GM12874 (cell line): ENCODE results near the gene C2.
A peak's percentile ranks its signal among the peaks of the same experiment; 100 is the strongest.

Experiments
- TF ChIP-seq, protein P1 (sequence below): IDR thresholded peaks from 2 replicates; pipeline ENCODE4 v1.5.1; 2011; ENCODE audit warnings: low read depth, mild to moderate bottlenecking, control low read depth, low read length, moderate library complexity; ENCODE audit not compliant: insufficient read depth

The C2 gene

GRCh38 chr6:31947864-31948263 lies 20.3 kb downstream of the C2 start:
- TF ChIP-seq, protein P1, sequence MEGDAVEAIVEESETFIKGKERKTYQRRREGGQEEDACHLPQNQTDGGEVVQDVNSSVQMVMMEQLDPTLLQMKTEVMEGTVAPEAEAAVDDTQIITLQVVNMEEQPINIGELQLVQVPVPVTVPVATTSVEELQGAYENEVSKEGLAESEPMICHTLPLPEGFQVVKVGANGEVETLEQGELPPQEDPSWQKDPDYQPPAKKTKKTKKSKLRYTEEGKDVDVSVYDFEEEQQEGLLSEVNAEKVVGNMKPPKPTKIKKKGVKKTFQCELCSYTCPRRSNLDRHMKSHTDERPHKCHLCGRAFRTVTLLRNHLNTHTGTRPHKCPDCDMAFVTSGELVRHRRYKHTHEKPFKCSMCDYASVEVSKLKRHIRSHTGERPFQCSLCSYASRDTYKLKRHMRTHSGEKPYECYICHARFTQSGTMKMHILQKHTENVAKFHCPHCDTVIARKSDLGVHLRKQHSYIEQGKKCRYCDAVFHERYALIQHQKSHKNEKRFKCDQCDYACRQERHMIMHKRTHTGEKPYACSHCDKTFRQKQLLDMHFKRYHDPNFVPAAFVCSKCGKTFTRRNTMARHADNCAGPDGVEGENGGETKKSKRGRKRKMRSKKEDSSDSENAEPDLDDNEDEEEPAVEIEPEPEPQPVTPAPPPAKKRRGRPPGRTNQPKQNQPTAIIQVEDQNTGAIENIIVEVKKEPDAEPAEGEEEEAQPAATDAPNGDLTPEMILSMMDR: no peak

GRCh38 chr6:31948306-31948705 lies 20.8 kb downstream of the C2 start:
- TF ChIP-seq, protein P1: no peak

DNA sequence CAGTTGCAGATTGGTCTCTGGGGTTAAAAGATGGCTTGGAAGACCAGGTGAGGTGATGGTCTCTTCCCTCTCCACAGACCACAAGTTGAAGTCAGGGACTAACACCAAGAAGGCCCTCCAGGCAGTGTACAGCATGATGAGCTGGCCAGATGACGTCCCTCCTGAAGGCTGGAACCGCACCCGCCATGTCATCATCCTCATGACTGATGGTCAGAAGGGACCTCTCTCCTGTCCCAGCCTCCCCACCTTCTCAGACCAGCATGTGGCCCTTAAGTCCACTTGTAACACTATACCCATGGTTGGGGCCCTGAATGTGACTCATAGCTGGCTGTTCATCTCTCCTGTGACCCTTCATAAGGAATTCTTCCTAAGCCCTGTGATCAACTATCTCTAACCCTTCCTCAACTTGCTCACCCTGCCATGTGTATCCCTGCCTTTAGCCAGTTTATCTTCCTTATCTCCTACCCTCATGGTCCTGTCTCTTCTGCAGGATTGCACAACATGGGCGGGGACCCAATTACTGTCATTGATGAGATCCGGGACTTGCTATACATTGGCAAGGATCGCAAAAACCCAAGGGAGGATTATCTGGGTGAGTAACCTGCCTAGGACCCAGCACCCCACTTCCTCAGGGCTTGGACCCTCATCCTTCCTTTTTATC lies 21.4 kb downstream of the C2 start:
- TF ChIP-seq, protein P1: no peak

GRCh38 chr6:31949926-31950548 lies 22.5 kb downstream of the C2 start:
- TF ChIP-seq, protein P1: no peak

DNA sequence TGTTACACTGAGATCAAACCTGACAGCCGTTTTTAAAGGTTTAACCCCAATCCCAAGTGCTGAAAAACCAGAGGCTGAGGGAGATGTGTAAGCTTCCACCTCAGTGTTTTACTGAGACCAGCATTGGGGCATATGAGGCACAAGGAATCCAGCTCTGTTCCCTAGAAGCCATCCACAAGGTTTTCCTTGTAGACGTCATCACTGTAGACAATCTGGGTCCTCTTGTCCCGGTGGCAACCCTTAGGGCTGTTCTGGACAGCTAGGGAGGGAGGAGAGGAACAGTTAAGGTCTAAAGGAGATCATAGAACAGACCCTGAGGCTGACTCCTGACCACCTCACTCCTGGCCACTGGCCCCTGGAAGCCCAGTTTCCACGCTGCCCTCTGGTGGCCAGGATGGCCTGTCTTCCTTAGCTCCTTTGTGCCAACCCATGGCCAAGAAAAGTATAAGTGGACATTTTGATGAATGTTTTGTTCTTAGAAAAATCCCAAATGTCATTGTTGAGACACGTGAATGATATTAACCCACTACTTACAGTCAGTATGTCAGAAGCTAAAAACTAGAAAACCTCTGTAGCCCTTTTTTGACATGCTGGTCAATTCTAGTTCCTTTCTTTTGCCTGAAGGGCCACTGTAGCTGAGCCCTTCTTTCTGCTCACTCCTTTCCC lies 24.8 kb downstream of the C2 start:
- TF ChIP-seq, protein P1: peak; percentile 50

- TF ChIP-seq, protein P1: no peak
Measured at GRCh38 chr6:31952890-31953289, 25.4 kb downstream of the C2 start.

DNA sequence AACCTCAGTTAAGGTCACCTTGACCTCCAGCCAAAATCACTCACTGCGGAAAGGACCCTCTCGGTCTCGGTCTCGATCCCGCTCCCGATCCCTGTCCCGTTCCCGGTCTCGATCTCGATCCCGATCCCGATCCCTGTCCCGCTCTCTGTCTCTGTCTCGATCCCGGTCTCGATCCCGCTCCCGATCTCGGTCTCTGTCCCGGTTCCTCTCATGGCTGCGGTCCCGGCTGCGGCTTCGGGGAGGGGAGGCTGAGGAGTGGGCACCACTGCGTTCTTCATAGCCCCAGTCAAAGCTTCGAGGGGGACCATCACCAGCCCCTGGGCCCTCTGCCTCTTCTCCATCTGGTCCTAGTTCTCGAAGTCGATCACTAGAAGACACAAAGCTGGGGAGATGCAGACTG lies 27.0 kb downstream of the C2 start:
- TF ChIP-seq, protein P1: no peak
